Naive B cell (primary cell): ENCODE data around the gene PARP16. TPM values are rescaled to one million over a fixed set of nuclear protein-coding genes. Genes with fewer than 3 reads are reported as not detected.
"Not testable (repeated sequence)": the region's sequence is repeated elsewhere in the genome, so short reads cannot be mapped to it uniquely, and the experiment has no call there.

Experiments used
- ATAC-seq, 2 donors: fragments of 150-1000 bp; cut with Tn5 transposase; 2 replicates each; pipeline ENCODE4 v1.10.0; 2021; ENCODE audit warnings: low read depth in 2 of 2, mild to moderate bottlenecking in 2 of 2, moderate library complexity in 2 of 2
- DNase-seq: peaks from one replicate; pipeline ENCODE4 v3.0.0; 2022
- H3K27ac Mint-ChIP-seq, 6 donors: one replicate each; pipeline ENCODE4 v1.8.0; 2020 to 2022; ENCODE audit warnings: mild to moderate bottlenecking in 6 of 6, mixed read lengths in 6 of 6, moderate library complexity in 5 of 6, inconsistent platforms in 2 of 6
- H3K27me3 Mint-ChIP-seq, 3 donors: one replicate each; pipeline ENCODE4 v1.8.0; 2021 to 2022; ENCODE audit warnings: mixed read lengths in 3 of 3, mild to moderate bottlenecking in 1 of 3
- H3K36me3 Mint-ChIP-seq, 2 donors: one replicate each; pipeline ENCODE4 v1.8.0; 2020 to 2022; ENCODE audit warnings: mixed read lengths in 2 of 2, inconsistent platforms in 1 of 2, mild to moderate bottlenecking in 1 of 2
- H3K4me1 Mint-ChIP-seq, 3 donors: one replicate each; pipeline ENCODE4 v1.8.0; 2020 to 2022; ENCODE audit warnings: mixed read lengths in 3 of 3, inconsistent platforms in 1 of 3, mild to moderate bottlenecking in 1 of 3, moderate library complexity in 1 of 3
- H3K4me3 Mint-ChIP-seq, 8 donors: one replicate each; pipeline ENCODE4 v1.8.0; 2020 to 2022; ENCODE audit warnings: mild to moderate bottlenecking in 8 of 8, mixed read lengths in 8 of 8, moderate library complexity in 8 of 8, inconsistent platforms in 2 of 8
- H3K9me3 Mint-ChIP-seq, 7 donors: one replicate each; pipeline ENCODE4 v1.8.0; 2020 to 2022; ENCODE audit warnings: mixed read lengths in 7 of 7, mild to moderate bottlenecking in 5 of 7, inconsistent platforms in 2 of 7, moderate library complexity in 1 of 7
- polyA plus RNA-seq, 6 donors: library from polyadenylated mRNA; unstranded; fragments of 300-500 nt; fragmentation: Illumina TruSeq; gene quantifications; one replicate each; pipeline ENCODE4 v1.2.3, GENCODE V29; 2021; ENCODE audit warnings: low read depth in 6 of 6

Gene PARP16
- polyA plus RNA-seq, 6 donors from 2014 or later = 18.6 to 32.9 (median 27.6) TPM

DNA sequence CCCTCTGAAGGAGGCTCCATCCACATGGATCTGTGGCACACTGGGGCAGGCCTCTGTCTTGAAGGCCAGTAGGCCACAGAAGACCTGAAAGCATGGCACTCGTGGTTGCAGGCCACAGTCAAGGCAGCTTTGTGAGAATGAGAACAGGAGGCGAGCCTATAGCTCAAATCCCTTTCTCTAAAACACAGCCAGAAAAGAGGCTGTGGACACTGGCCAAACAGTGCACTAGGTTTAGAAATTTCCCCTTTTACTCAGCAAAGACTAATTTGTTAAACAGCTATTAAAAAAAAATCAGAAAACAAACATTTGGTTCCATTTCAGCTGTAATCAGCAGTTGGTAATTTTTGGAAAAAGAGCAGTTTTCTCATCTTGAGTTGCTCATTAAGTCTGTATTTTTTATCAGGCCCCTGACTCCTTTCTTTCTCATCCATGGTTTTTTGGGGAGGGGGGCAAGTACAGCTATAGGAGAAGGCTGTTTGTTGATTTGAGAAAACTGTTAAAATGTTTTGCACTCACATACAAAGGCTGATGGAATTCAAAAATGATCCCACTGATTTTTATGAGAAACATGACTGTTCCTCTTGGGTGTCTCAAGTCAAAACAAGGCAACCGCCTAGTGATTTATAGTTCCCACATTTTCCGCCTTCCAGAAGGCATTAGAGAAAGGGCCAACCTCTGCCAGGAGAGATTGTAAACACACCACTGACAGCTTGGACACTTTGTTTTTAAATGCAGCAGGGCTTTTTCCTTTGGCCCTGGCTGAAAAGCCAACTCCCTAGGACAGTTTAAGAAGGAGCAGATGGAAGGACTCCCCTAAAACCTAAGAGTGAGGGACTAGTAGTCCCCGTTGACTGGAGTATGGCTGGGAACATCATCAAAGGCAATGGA lies 28.1 kb downstream of the PARP16 start:
- peaks cover 0 to 3% (median 0%) of the 10 kb centered on the region in 3 donors for H3K4me1 Mint-ChIP-seq
- no peaks in the 10 kb centered on the region for H3K27me3 Mint-ChIP-seq
- ATAC-seq (no peak), DNase-seq (no peak)
- no peaks in the 10 kb centered on the region for H3K9me3 Mint-ChIP-seq
- H3K4me3 Mint-ChIP-seq = no peak overlapping the region
- H3K36me3 Mint-ChIP-seq = peaks cover 42 to 49% of the 10 kb centered on the region in 2 donors
- H3K27ac Mint-ChIP-seq = no peak overlapping the region

DNA sequence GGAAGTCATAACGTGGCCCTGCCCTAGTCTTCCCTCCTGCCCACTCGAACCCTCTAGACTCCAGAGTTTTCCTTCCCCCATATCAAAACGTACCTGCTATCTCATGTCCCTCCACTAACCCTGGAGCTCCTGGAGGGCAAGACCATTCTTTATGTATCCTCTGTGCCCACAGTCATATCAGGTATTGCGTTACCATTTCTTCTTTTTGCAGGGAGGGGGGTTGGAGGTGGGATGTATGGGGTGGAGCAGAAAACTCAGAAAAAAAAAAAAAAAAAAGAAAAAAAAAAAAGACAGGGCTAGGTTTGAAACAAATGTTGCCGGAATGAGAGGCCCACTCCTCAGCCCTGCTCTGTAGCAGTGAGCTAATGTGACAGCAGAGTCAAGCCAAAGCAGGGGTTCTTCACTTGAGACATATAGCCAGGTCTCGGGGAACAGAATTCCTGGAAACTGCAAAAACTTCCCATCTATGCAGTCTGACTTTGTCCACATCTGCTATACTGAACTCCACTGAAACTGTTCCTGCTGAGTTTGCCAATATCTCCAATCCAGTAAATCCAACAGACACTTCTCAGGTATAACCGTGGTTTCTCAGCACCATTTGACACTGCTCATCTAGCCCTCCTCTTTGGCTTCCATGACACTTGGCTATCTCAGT lies 31.1 kb downstream of the PARP16 start:
- no peak for DNase-seq
- no peak for ATAC-seq
- Mint-ChIP-seq H3K4me1 (peaks cover 0 to 4% (median 2%) of the 10 kb centered on the region in 3 donors), H3K4me3 (no peak overlapping the region), H3K36me3 (peaks cover 29 to 31% of the 10 kb centered on the region in 2 donors), H3K27ac (peak overlapping the region in 1 of 6 donors; percentile 54), H3K9me3 (no peaks in the 10 kb centered on the region), H3K27me3 (no peaks in the 10 kb centered on the region)

DNA sequence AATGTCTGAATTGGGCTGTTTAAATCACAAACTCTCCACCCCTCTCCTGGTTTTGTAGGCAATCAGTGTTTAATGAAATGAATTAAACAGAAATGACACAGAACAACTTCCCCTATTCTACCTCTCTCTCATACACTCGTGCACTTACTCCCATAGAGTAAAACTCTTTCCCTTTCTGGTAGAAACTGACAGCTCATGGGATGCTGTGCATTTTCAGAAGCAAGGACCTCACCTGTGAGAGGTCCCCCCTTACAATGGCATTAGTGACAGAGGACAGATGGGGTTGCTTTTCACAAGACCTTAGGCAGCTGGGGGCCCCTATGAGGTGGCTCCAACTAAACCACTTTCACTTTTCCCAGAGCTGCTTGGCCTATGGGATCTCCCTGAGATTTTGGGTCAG lies 31.9 kb downstream of the PARP16 start:
- H3K4me1 Mint-ChIP-seq = peaks cover 3 to 8% (median 8%) of the 10 kb centered on the region in 3 donors
- no peak for DNase-seq
- H3K9me3 Mint-ChIP-seq = no peaks in the 10 kb centered on the region
- H3K27ac Mint-ChIP-seq = peak overlapping the region in 1 of 6 donors; percentile 43
- peaks cover 21 to 23% of the 10 kb centered on the region in 2 donors for H3K36me3 Mint-ChIP-seq
- no peak overlapping the region for H3K4me3 Mint-ChIP-seq
- ATAC-seq = no peak
- H3K27me3 Mint-ChIP-seq = no peaks in the 10 kb centered on the region

DNA sequence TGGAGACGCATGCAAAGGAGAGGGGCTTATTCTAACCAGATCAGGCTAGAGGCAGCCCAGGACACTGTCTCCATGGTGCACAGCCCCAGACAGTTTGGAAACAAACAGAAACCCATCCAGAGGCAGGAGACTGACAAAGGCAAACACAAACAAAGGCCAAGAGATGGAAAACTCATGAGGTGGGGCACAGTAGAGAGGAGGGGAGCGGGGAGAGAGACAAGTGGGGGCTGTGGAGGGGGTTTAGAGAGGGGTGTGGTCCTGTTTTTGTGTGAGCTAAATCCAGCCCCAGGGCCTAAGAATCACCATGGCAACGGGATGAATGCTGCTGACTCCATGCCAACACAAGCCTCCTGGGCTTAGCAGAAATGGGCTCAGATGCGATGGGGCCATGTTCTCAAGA lies 32.3 kb downstream of the PARP16 start:
- Mint-ChIP-seq H3K36me3 (peaks cover 17 to 19% of the 10 kb centered on the region in 2 donors), H3K27ac (no peak overlapping the region), H3K4me1 (peaks cover 6 to 8% (median 8%) of the 10 kb centered on the region in 3 donors)

DNA sequence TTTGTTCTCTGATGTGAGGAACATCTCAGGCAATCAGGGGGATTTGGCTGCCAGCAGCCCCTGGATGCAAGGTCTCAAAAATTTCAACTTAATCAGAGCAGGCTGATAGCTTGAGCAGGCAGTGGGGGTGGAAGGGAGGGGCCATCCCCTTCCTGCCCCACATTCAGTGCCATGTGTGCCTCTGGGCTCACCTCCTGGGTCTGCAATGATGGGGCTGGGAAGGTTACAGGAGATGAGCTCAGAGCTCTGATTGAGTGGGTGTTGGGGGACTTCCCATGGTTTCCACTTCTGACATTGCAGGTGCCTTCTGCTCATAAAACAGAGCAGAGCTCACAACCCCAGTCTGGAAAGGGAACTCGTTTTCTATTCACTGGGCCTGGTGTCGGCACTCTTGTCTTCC lies 37.0 kb downstream of the PARP16 start:
- H3K27ac Mint-ChIP-seq = no peak overlapping the region
- peaks cover 4 to 8% (median 6%) of the 10 kb centered on the region in 3 donors for H3K4me1 Mint-ChIP-seq
- no peak overlapping the region for H3K4me3 Mint-ChIP-seq
- H3K9me3 Mint-ChIP-seq = no peaks in the 10 kb centered on the region
- H3K36me3 Mint-ChIP-seq = peaks cover 5 to 9% of the 10 kb centered on the region in 2 donors
- peak; percentile 43 to 55 for ATAC-seq
- no peaks in the 10 kb centered on the region for H3K27me3 Mint-ChIP-seq
- DNase-seq = no peak

More for the DNA sequence above, 32.3 kb downstream of the PARP16 start:
- no peaks in the 10 kb centered on the region for H3K9me3 Mint-ChIP-seq
- H3K4me3 Mint-ChIP-seq = no peak overlapping the region
- ATAC-seq (no peak), DNase-seq (no peak)
- no peaks in the 10 kb centered on the region for H3K27me3 Mint-ChIP-seq

DNA sequence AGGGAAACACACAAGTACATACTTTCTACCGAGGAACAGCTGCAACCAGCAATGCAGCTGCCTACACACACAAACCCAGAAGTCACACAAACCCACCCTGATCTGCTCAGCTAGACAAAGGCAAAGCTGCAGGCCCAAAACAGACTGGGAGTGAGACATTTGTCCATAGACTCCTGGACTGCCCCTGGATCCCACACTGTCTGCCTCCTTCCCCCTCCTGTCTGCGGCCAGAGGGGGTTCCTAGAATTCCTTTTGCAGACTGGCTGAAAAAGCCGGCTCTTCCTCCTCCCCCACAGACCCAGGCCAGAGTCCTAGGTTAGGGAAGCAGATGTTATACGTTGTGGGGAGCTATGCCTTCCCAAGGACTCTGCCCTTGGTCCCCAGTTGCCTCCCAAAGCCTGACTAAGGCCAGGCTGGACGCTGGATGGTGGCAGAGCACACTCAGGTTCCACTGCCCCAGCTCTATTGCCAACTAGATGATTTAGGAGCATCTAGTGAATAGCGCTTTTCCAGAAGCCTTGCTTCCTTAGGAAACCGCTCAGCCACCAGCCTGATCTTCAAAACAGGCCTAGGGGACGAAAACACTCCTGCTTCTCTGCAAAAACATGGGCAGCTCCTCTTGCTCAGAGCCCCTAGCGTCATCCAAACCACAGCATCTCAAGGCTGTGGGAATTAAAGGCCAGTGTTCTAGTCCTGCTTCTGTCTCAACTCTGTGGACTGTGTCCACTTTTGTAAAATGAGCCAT lies 38.0 kb downstream of the PARP16 start:
- no peaks in the 10 kb centered on the region for H3K9me3 Mint-ChIP-seq
- DNase-seq (no peak), ATAC-seq (no peak)
- peak overlapping the region in 1 of 6 donors; percentile 43 for H3K27ac Mint-ChIP-seq
- peak overlapping the region in 1 of 8 donors; percentile 27 for H3K4me3 Mint-ChIP-seq
- peaks cover 5 to 9% of the 10 kb centered on the region in 2 donors for H3K36me3 Mint-ChIP-seq
- no peaks in the 10 kb centered on the region for H3K27me3 Mint-ChIP-seq
- peaks cover 4 to 8% (median 6%) of the 10 kb centered on the region in 3 donors for H3K4me1 Mint-ChIP-seq

DNA sequence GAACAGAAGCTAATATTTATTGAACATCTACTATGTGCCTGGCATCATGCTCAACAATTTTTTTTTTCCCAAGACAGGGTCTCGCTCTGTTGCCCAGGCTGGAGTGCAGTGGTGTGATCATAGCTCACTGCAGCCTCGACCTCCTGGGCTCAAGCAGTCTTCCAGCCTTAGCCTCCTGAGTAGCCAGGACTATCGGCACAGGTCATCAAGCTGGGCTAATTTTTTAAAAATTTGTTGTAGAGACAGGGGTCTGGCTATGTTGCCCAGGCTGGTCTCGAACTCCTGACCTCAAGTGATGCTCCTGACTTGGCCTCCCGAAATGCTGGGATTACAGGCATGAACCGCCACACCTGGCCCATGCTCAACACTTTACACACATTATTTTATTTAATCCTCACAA lies 39.7 kb downstream of the PARP16 start:
- H3K27ac Mint-ChIP-seq = no peak overlapping the region
- peaks cover 4 to 8% (median 6%) of the 10 kb centered on the region in 3 donors for H3K4me1 Mint-ChIP-seq
- H3K4me3 Mint-ChIP-seq = no peak overlapping the region
- DNase-seq (no peak), ATAC-seq (no peak)
- H3K36me3 Mint-ChIP-seq = peaks cover 5 to 9% of the 10 kb centered on the region in 2 donors
- no peaks in the 10 kb centered on the region for H3K9me3 Mint-ChIP-seq
- no peaks in the 10 kb centered on the region for H3K27me3 Mint-ChIP-seq

DNA sequence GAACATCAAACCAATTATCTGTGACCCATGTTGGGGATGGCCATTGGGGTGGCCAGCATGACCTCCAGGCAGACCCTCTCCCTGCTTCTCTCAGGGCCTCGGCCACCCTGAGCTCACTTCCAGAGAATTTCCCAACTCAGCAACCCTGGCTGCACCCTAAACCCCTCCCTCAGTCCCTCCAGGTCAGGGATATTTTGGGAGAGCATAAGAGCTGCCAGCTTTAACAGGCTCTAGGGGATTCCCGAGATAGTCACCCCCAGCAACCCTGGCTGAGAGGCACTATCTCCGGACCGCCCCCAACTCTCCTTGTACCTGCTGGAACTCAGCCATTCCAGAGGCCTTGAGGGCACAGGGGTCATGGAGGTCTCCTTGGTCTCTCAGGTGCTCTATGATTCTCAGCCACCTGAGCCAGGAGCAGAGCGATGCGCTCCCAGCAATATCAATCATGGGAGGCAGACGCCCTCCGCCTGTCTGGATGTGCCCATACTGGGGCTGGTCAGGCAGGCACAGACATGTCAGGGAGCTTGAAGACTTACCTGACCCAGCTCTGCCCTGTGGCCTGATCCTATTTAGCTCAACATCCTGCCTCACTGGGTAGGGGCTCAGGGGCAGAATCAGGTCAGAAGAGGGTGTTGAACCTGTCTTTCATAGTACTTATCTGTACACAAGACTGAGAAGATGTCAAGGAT lies 40.5 kb downstream of the PARP16 start:
- Mint-ChIP-seq H3K36me3 (peaks cover 5 to 9% of the 10 kb centered on the region in 2 donors), H3K4me3 (peak overlapping the region in 1 of 8 donors; percentile 47), H3K27me3 (no peaks in the 10 kb centered on the region), H3K4me1 (peaks cover 4 to 8% (median 6%) of the 10 kb centered on the region in 3 donors), H3K9me3 (no peaks in the 10 kb centered on the region), H3K27ac (no peak overlapping the region)
- no peak for ATAC-seq
- DNase-seq = no peak

DNA sequence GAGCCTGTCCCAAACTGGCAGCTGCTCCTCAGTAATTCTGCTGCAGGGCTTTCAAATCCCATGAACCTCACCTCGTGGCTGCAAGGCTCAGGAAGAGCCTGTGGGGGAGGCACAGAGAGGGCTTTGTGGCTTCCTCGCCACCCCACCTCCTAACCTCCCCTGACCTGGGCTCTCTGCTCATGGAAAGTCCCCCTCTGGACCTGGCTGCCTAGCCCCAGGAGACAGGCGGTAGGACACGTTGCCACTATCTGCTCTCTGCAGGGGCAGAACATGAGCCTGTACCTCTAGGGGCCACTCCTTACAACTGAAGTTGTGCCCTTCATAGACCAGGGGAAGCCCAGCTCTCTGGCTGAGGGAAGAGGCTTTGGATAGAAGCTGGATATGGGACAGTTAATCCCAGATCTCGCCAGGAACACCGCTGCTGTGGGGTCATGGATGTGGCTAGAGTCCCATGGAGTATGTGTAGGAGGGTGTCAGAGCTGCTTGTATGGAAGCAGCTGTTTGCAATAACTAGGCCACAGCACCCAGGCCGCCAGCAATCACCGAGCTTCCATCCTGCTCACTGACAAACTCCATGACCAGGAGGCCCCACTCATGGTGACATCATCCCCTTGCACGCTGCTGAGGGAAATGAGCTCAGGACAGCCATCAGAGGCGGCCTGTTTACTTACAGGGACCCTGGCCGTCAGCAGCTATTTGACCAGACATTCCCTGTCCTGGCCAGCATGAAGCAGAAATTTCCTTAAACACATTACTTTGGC lies 41.4 kb downstream of the PARP16 start:
- peaks cover 5 to 9% of the 10 kb centered on the region in 2 donors for H3K36me3 Mint-ChIP-seq
- DNase-seq (no peak), ATAC-seq (no peak)
- no peaks in the 10 kb centered on the region for H3K9me3 Mint-ChIP-seq
- no peaks in the 10 kb centered on the region for H3K27me3 Mint-ChIP-seq
- peaks cover under 1 to 6% (median 3%) of the 10 kb centered on the region in 3 donors for H3K4me1 Mint-ChIP-seq
- no peak overlapping the region for H3K4me3 Mint-ChIP-seq
- H3K27ac Mint-ChIP-seq = peak overlapping the region in 2 of 6 donors; percentile 10 to 54

DNA sequence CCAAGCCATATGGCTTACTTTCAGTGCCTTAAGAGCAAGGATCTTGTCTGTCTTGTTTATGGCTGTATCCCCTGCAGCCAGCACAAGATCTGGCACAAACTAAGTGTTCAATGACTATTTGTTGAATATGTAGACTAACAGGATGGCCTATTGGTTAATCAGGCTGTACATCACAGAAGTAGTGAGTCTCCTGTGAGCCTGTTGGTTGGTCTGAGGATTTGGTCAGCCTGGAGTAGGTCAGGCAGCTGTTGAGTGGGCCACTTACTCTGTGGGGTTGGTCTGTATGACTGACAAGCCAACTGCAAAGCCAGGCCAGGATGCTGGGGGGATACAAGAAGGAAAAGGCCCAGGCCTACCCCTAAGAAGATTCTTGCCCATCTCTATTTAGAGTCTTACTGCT lies 42.0 kb downstream of the PARP16 start:
- no peak overlapping the region for H3K27ac Mint-ChIP-seq
- H3K9me3 Mint-ChIP-seq = no peaks in the 10 kb centered on the region
- no peak overlapping the region for H3K4me3 Mint-ChIP-seq
- H3K27me3 Mint-ChIP-seq = no peaks in the 10 kb centered on the region
- DNase-seq = no peak
- H3K4me1 Mint-ChIP-seq = peaks cover 0 to 1% (median 0%) of the 10 kb centered on the region in 3 donors
- no peak for ATAC-seq
- H3K36me3 Mint-ChIP-seq = peaks cover 5 to 9% of the 10 kb centered on the region in 2 donors

DNA sequence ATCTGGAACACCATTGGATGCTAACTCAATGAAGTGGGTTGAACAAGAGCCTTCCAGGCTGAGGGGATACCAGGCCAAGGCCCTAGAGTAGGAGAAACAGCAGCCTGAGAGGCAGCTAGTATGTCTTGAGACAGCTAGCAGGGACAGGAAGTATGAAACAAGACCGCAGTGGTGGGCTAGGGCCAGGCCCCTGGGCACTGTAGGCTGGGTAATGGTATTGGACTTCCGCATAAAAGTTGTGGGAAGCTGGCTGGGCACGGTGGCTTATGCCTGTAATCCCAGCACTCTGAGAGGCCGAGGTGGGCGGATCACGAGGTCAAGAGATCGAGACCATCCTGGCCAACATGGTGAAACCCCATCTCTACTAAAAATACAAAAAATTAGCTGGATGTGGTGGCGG lies 50.2 kb downstream of the PARP16 start:
- H3K9me3 Mint-ChIP-seq, H3K36me3 Mint-ChIP-seq, ATAC-seq, H3K27me3 Mint-ChIP-seq, H3K27ac Mint-ChIP-seq, H3K4me1 Mint-ChIP-seq, H3K4me3 Mint-ChIP-seq, DNase-seq: not testable (repeated sequence)

DNA sequence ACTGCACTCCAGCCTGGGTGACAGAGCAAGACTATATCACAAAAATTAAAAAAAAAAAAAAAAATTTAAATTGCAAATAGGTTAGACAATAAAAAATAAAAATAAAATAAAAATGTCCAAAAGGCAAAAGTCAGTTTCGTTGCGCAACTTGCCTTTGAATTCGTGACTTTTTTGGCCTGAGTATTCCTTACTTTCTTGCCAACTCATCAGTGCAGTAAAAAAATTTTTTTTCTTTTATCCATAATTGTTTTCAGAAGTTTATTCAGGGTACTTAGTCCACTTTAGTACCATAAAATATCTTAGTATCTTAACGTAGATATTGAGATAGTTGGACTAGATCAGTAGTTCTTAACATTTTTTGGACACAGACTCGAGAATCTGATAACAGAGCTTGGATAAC lies 53.0 kb downstream of the PARP16 start:
- ATAC-seq (no peak), DNase-seq (no peak)
- no peak overlapping the region for H3K27ac Mint-ChIP-seq
- H3K27me3 Mint-ChIP-seq = no peaks in the 10 kb centered on the region
- H3K9me3 Mint-ChIP-seq = no peaks in the 10 kb centered on the region
- no peaks in the 10 kb centered on the region for H3K4me1 Mint-ChIP-seq
- no peak overlapping the region for H3K4me3 Mint-ChIP-seq
- H3K36me3 Mint-ChIP-seq = no peaks in the 10 kb centered on the region
